ENCODE data around the gene RPEL1. TPM values are rescaled to one million over a fixed set of nuclear protein-coding genes. Genes with fewer than 3 reads are reported as not detected.

Gene RPEL1
- polyA plus RNA-seq, 1 experiment, result 0.15 TPM

DNA sequence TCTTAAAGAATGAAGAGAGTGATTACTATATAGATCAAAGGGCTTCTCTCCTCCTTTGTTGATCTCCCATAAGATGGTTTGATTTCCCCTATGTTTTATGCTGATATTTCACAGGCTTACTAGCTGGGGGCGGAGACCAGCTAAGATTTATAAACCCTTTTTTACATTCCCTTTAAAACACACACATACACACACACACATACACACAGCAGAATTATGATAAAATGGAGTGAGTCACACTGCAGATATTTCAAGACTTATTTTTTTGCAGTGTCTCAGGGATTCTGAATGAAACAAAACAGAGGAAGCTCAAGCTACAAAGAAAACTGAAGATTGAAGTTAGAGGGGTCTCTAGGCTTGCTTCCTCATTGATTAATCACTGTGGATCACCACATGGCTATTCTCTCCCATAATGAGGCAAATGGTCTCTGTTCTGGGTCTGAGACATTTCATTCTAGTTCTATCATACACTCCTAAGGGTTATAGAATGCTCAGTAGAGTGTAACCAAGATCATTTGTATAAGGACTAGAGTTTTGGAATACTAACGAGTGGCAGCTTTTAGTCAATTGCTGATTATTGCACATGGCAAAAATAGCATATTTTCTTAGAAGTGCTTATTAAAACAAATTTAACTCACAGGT, 49.8 kb downstream of the RPEL1 start:
- H3K27me3 ChIP-seq (ENCODE audit: control insufficient read depth, insufficient read depth, low read length), result no peaks in the 10 kb centered on the region
- no peak for DNase-seq (ENCODE audit: low read depth, low spot score)
- H3K9me3 ChIP-seq (ENCODE audit: control insufficient read depth, insufficient read depth, low read length), result no peaks in the 10 kb centered on the region
- POLR2A ChIA-PET, result interaction anchor here (0.6 kb wide), 2 partner anchors 29 to 817 kb away, joined by 3 read pairs; no protein-coding TSS in a partner anchor
- CTCF ChIA-PET, result interaction anchor here (0.9 to 1.2 kb wide), 3 partner anchors 18 to 394 kb away, joined by 3 read pairs; partner anchors contain the start of gene INA
- TF ChIP-seq, protein P1, sequence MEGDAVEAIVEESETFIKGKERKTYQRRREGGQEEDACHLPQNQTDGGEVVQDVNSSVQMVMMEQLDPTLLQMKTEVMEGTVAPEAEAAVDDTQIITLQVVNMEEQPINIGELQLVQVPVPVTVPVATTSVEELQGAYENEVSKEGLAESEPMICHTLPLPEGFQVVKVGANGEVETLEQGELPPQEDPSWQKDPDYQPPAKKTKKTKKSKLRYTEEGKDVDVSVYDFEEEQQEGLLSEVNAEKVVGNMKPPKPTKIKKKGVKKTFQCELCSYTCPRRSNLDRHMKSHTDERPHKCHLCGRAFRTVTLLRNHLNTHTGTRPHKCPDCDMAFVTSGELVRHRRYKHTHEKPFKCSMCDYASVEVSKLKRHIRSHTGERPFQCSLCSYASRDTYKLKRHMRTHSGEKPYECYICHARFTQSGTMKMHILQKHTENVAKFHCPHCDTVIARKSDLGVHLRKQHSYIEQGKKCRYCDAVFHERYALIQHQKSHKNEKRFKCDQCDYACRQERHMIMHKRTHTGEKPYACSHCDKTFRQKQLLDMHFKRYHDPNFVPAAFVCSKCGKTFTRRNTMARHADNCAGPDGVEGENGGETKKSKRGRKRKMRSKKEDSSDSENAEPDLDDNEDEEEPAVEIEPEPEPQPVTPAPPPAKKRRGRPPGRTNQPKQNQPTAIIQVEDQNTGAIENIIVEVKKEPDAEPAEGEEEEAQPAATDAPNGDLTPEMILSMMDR (IDR thresholded peaks at IDR 0.05; ENCODE audit: low read depth, low read length), result no peak
- H3K4me3 ChIP-seq (ENCODE audit: low read depth, low read length), result no peak overlapping the region
- no peak overlapping the region for H3K27ac ChIP-seq (ENCODE audit: low read depth, low read length)

Other genes with a start within 250 kb of the RPEL1 start
- gene NT5C2, start 52.6 kb upstream of the RPEL1 start, polyA plus RNA-seq (2011; rRNA removed), result 94.5 and 117 TPM in 2 replicates
- 5.2 and 6.6 TPM in 2 replicates for gene INA, start 31.3 kb downstream of the RPEL1 start, polyA plus RNA-seq (2011; rRNA removed)
- 6.9 and 9.9 TPM in 2 replicates for gene PCGF6, start 105.3 kb downstream of the RPEL1 start, polyA plus RNA-seq (2011; rRNA removed)
- gene TAF5, start 122.1 kb downstream of the RPEL1 start, polyA plus RNA-seq (2011; rRNA removed), result 2.3 and 3.5 TPM in 2 replicates
- 258 and 407 TPM in 2 replicates for gene ATP5MK, start 150.6 kb downstream of the RPEL1 start, polyA plus RNA-seq (2011; rRNA removed)
- gene PDCD11, start 150.7 kb downstream of the RPEL1 start, polyA plus RNA-seq (2011; rRNA removed), result 18.5 and 21.9 TPM in 2 replicates
- gene CALHM2, start 206.5 kb downstream of the RPEL1 start, polyA plus RNA-seq (2011; rRNA removed), result 9.2 and 11.3 TPM in 2 replicates
- not detected in 2 replicates for gene CALHM1, start 213.0 kb downstream of the RPEL1 start, polyA plus RNA-seq (2011; rRNA removed)
- not detected in 2 replicates for gene CALHM3, start 233.4 kb downstream of the RPEL1 start, polyA plus RNA-seq (2011; rRNA removed)
- 0.67 and 0.82 TPM in 2 replicates for gene NEURL1, start 247.8 kb downstream of the RPEL1 start, polyA plus RNA-seq (2011; rRNA removed)

Data from AG04450 (cell line).